GM18499 (cell line): ENCODE results near the gene SRD5A1.

Experiments used
- ATAC-seq: cut with Tn5 transposase; IDR thresholded peaks from one replicate; pipeline ENCODE4 v1.9.1; 2021; ENCODE audit warnings: moderate number of reproducible peaks; ENCODE audit not compliant: insufficient read depth, unreplicated experiment

SRD5A1 gene

GRCh38 chr5:6603643-6604042, 29.6 kb upstream of the SRD5A1 start:
- no peak for ATAC-seq

GRCh38 chr5:6604341-6604740, 28.9 kb upstream of the SRD5A1 start:
- no peak for ATAC-seq

- no peak for ATAC-seq
Measured at GRCh38 chr5:6604946-6605345, 28.3 kb upstream of the SRD5A1 start.

GRCh38 chr5:6606884-6607558, 26.2 kb upstream of the SRD5A1 start:
- ATAC-seq = no peak

- no peak for ATAC-seq
Measured at GRCh38 chr5:6607559-6607936, 25.7 kb upstream of the SRD5A1 start.

- ATAC-seq = no peak
Measured at GRCh38 chr5:6608016-6608415, 25.2 kb upstream of the SRD5A1 start.

- ATAC-seq = no peak
Measured at GRCh38 chr5:6611334-6612256, 21.6 kb upstream of the SRD5A1 start.

GRCh38 chr5:6615034-6615815, 18.0 kb upstream of the SRD5A1 start:
- ATAC-seq = no peak

- ATAC-seq = no peak
Measured at GRCh38 chr5:6616632-6617031, 16.6 kb upstream of the SRD5A1 start.

- no peak for ATAC-seq
Measured at GRCh38 chr5:6623228-6623627, 10.0 kb upstream of the SRD5A1 start.

- ATAC-seq = no peak
Measured at GRCh38 chr5:6623941-6624340, 9.3 kb upstream of the SRD5A1 start.

- no peak for ATAC-seq
Measured at GRCh38 chr5:6626508-6626907, 6.7 kb upstream of the SRD5A1 start.

- no peak for ATAC-seq
Measured at GRCh38 chr5:6631441-6631840, 1.8 kb upstream of the SRD5A1 start.

GRCh38 chr5:6632324-6632887, 834 bp upstream of the SRD5A1 start:
- ATAC-seq = peak; percentile 9

- peak; percentile 33 for ATAC-seq
Measured at GRCh38 chr5:6633469-6634245, 417 bp downstream of the SRD5A1 start.

GRCh38 chr5:6634306-6634705, 1.1 kb downstream of the SRD5A1 start:
- no peak for ATAC-seq

GRCh38 chr5:6634788-6635430, 1.7 kb downstream of the SRD5A1 start:
- no peak for ATAC-seq

GRCh38 chr5:6636293-6636692, 3.1 kb downstream of the SRD5A1 start:
- no peak for ATAC-seq

- ATAC-seq = no peak
Measured at GRCh38 chr5:6637022-6637421, 3.8 kb downstream of the SRD5A1 start.
